HG03159 (cell line): ENCODE data around the gene TEN1.
"Not testable (repeated sequence)": the region's sequence is repeated elsewhere in the genome, so short reads cannot be mapped to it uniquely, and the experiment has no call there.

Source experiments
- ATAC-seq: cut with Tn5 transposase; IDR thresholded peaks from one replicate; pipeline ENCODE4 v1.9.1; 2021; ENCODE audit warnings: mild to moderate bottlenecking, moderate library complexity; ENCODE audit not compliant: unreplicated experiment

The TEN1 gene

DNA sequence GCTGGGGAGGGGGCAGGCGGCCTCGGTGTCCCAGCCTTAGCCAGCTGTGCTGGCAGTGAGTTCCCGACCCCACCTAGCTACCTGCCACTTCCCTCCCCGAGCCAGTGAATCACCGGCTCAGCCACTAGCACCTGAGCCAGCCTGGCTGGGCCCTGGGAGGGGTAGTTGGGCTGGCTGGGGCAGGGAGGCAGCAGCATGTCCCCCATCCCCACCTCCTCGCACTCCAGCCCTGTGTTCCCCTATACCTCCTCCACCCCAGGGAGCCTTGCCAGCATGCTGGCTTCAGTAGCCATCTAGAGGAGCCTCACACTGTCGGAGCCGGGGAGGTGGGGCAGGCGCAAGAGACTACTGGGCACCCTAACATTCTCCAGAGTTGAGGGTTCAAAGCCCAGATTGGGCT lies 45.3 kb downstream of the TEN1 start:
- ATAC-seq, result no peak

DNA sequence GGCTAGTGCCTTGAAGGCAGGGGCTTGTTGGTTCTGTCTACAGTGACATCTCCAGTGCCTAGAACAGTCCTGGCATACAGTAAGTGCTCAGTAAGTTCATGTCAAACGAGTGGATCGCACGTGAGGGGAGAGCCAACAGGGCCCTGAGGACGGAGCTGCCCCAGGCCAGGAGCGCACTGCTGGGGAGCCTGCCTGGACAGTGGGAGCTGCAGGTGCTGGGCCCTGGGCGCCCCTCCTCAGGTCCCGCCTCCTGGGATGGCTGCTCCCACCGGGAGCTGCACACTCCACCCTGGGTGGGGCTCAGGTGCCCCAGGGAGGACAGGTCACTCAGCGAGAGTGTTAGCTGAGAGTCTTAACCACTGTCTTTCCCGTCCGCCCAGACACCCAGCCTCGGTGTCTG lies 46.3 kb downstream of the TEN1 start:
- ATAC-seq, result no peak

DNA sequence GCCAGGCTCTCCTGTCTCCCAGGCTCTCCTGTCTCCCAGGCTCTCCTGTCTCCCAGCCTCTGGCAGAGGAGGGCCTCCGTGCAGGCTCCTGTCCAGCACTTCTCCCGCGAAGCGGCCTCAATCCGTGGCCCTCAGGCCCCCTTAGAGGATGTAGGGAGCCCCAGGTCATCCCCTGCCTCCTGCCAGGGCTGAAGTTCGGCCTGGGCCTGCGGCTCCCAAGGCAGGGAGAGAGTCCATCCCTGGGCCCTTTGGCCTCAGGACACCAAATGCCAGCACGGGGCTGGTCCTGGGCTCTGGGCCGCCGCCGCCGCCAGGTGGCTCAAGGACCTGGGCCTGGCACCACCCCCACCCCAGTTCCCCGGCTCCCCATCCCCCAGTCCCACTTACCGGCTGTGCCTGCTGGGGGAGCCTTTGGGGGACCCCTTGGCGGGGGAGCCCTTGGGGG lies 47.7 kb downstream of the TEN1 start:
- no peak for ATAC-seq

DNA sequence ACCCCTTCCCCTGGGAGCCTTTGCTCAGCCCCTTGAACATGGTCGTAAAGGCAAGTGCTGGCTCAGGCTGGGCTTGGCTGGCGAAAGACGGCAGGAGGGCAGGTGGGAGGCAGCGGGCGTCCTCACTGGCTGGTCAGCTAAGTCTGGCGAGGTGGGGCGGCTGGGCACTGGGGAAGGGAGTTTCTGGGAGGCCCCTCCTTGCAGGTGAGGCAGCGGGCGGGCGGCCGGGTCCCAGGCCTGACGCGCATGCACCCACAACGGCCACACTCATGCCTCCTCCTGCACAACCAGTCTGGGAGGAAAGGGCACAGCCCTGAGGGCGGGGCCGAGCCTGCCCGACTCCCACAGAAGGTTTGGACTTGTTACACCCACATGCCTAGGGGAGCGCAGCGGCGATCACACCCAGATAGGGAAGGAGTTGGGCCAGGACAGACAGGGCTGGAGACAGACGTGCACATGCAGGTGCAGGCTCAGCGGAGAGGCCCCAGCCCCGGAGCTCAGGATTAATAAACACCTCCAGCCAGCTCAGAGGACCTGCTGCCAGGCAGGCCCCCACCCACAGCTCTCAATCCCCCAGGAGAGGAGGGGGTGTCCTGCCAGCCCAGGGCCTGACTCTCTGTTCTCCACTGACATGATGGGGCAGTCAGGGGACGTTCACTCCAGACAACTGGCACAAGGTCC lies 48.3 kb downstream of the TEN1 start, which contains the start of gene EVPL:
TSS of gene EVPL (minus strand) at position 148 of the 681 bp plus-strand sequence. CDS start at position 40, 108 bp downstream.
- ATAC-seq, result no peak

DNA sequence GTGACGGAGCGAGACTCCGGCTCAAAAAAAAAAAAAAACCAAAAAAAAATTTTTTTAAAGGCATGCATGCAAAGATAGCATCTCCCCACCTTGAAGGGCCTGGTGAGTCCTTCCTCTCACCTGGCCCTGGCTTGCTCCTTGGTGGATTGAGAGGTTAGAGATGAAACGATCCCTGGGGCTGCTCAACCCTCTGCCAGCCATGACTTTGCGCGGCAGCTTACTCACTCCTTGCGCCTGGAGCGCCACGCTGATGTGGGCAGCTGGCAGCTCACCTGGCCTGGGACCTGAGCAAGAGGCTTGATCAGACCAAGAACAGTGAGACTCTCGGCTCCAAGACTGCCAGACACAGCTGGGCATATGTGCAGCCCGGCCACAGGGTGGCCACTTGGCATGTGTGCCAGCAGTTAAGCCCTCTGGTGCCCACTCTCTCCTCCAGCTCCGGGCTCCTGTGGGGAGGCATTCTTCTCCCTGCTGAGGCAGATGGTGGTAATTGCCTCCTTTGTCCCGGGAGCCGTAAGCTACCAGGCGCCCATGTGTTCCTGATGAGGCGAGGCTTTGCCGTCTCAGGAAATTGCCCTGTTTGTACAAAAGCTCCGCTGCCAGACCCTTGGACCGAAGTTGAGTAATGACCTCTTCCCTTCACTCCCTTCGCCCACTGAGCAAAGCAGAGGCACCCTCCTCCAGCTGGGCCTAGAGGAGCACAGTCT lies 53.2 kb downstream of the TEN1 start:
- no peak for ATAC-seq

DNA sequence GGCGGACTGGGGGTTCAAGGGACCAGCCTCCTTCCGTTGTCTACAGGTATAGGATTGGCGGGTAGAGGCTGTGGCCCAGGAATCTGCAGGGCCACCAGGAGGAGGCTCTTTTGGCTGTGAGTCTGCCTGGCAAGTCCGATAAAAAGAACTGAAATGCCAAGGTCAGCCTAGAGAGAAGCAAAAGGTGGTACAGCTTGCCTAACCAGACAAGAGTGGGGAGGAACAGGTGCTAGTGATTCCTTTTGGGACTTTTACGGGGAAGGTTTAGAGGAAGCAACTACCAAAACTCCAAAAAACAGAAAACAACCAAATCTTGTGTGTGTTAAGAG lies 53.7 kb downstream of the TEN1 start:
- no peak for ATAC-seq

DNA sequence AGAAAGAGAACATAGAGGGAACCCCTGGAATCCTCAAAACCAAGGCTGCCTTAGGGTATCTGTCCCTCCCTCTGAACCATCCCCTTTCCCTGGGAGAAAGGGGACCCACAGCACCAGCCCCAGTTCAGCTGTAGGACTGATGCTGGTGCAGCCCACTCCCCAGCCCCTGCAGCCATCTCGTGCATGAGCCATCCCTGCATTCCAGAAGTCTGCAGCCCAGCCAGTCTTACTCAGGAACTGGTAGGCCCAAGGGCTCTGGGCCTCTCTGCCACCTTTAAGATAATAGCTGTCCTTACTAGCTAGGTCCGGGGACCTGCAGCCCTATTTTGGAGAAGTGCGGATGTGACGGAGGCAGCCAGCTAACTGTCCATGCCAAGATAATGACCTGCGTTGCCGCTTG lies 54.1 kb downstream of the TEN1 start:
- no peak for ATAC-seq

DNA sequence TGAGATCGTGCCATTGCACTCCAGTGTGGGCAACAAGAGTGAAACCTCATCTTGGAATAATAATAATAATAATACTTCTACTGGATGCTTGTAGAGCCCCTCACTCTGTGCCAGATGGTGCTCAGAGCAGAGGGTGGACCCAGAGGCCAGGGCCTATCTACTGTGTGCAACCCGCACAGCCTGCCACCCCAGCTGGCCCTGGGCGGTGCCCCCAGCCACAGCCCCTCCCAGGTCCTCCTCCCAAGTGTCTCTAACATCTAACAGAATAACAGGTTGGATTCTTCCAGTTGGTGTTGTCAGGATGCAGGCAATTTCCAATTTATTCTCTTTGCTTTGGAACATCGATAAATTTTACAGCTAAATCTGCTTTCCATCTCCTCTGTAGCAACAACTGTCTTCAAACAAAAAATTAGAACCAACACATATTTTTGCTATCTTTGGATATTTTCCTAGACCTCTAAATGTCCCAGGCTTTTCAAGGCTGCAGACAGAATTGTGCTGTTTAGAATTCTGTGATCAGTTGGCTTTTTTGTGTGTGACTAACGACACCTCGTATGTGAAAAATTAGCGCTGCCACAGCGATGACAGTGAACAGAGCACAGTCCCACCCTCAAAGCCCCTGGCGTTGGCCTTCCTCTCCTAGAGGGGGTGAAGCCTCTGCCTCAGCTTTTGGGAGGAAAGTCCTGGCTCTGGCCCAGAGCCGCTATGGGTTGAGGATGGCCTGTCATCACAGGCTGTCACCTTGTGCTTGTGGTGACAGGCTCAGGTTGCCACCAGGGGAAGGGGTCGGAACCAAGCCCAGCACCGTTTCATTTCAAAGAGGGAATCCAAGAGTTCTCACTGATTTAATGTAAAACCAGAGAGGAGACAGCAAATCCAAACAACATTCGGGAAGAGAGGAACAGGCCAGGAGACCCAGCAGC lies 55.6 kb downstream of the TEN1 start:
- no peak for ATAC-seq

DNA sequence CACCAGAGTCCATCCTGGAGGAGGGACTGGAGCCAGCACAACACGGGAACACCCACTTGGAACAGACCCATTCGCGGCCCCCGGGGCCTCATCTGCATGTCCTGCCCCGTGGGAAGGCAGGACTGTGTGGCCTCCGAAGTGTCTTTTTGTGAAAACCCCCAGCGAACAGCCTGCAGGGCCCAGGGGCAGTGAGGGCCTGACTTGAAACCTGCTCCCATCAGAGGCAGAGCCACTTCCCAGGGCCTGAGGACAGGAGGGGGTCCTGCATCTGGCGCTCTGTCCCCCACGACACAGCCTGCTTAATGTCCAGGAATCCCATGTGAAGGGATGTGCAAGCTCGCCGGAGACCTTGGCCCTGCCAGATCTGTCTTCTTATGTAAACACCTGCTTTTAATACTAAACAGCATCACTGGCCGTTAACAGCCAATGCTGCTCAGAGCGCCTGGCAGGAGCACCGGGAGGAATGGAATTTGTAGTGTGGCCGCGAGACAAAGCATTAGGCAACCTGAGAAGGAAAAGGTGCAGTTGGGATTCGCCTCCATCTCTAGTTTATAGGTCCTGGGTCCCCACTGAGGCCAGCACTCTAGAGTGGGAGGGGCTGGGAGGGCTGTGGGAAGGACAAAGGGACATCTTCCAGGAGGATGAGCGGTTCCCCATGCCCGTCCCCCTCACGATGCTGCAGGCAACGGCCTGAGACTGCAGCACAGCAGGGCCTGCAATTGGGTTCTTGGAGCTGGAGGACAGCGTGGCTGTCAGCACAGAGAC lies 57.6 kb downstream of the TEN1 start:
- no peak for ATAC-seq

DNA sequence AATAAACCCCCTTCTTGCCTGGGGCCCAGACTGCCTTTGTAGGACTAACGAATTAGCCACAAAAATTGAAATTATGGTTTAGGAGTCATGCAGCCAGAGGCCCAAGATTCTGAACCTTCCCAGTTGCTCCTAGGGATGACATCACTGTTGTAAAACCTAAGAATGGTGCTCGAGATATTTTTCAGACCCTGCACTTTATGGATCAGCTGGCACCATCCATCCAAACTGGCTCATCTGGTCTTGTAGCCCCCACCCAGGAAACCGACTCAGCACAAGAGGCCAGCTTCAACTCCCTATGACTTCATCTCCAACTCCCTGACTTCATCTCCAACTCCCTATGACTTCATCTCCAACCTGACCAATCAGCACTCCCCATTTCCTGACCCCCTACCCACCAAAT lies 59.0 kb downstream of the TEN1 start:
- ATAC-seq, result no peak

DNA sequence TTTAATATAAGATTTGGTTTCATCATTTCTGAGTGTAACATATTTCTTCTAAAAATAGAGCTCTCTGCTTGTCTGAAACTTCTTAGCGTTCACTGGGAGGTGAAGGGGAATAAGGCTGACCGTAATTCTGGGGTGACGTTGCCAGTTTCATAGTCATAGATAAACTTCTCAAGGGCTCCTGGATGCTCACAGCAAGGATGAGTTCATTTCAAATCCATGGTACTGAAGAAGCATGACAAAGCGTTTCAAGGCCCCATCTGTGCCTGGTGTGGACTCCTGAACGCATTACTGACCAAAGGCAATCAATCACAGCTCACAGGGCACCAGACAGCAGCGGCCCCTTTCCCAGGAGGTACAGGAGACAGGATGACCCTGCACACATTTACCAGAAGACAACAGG lies 60.1 kb downstream of the TEN1 start:
- no peak for ATAC-seq

DNA sequence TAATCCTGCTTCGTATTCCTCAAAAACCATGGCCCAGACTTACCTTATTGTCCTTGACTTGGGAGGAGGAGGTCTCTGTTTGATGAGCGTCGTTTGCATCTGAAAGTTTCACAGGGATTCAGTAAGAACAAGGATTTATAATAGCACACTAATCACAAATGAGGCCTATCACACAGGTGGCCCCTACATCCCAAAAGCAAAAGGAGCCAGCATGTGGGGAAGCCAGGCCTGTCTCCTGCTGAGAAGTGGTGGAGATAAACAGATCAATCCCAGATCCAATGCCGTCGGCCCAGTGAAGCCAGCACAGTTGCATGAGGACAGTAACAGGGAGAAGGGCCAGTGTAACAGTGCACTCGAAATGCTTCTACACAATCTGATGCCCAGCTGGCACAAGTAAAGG lies 61.3 kb downstream of the TEN1 start:
- ATAC-seq, result no peak

DNA sequence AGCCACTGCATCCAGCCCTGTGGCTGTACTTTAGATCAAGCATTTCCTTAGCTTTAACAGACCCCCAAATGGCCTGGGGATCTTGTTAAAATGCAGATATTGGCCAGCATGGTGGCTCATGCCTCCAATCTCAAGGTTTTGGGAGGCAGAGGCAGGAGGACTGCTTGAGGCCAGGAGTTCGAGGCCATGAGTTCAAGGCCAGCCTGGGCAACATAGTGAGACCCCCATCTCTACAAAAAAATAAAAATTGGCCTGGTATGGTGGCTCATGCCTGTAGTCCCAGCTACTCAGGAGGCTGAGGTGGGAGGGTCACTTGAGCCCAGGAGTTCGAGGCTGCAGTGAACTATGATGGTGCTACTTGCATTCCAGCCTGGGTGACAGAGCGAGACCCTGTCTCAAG lies 63.8 kb downstream of the TEN1 start:
- not testable (repeated sequence) for ATAC-seq

DNA sequence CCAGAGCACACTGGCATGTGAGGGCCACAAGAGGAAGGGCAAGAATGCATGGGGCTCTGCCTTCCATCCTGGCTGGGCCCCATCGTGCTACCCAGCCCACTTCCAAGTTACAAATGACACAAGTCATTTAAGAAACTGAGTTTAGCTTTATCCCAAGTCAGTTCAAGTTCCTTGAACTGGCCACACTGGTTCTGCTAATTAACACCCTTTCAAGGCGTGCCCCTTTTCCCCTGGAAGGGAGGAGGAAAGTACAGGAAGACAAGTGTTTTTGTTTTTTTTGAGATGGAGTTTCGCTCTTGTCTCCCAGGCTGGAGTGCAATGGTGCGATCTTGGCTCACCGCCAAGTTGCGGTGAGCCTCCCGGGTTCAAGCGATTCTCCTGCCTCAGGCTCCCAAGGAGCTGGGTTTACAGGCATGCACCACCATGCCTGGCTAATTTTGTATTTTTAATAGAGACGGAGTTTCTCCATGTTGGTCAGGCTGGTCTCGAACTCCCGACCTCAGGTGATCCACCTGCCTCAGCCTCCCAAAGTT lies 65.5 kb downstream of the TEN1 start:
- not testable (repeated sequence) for ATAC-seq

DNA sequence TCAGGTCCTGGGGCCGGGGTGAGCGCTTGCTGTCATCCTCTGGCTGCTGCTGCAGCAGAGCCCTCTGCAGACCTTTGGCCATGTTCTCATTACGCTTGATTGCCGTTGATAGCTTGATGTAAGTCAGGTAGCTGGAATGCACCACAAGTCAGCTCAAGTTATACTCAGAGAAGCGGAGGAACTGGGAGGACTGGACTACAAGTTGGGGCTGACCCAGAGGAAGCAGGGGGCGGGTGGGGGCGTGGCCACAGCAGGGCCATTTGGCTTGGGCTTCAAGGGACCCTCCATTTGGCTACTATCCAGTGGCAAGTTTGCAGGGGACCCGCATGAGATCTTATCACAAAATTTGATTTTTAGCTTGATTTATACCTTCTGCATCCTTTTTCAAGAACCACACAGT lies 67.0 kb downstream of the TEN1 start:
- ATAC-seq, result no peak

DNA sequence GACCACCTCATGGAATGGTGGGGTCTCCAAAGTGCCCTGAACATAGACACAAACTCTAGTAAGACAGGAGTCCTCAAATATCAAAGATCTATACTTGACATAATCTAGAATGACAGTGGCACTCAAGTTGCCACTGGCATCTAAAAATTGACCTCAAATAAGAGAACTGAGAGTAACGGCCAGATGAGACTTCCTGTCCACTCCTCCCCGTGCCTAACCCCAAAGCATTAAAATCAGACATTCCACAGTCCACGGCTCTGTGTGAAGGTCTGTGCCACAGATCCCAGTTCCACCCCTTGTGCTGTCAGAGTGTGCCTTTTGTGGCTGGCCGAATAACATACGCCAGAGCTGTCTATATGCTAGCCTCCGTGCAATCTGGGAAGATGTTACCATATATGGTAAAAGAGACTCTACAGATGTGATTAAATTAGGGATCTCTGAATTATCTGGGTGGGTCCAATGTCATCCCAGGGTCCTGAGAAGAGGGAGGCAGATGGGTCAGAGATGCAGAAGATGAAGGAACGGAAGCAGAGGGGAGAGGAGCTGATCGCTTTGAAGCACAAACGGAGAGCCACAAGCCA lies 69.1 kb downstream of the TEN1 start:
- no peak for ATAC-seq

DNA sequence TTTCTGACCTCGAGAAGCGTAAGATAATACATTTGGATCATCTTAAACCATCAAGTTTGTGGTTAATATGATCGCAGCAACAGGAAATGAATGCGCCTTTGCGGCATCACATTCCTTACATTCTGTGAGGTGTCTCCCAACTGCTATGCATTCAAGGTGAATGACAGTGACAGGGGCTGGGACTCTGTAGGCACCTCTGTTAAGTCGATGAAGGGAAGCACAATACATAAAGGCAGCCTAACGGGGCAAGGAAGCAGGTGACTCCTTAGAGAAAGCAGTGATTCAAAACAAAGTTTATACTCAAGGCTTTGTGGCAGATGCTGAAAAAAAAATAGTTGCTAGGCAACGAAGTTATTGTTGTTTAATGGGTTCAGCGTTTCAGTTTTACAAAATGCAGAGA lies 69.7 kb downstream of the TEN1 start:
- ATAC-seq, result no peak

DNA sequence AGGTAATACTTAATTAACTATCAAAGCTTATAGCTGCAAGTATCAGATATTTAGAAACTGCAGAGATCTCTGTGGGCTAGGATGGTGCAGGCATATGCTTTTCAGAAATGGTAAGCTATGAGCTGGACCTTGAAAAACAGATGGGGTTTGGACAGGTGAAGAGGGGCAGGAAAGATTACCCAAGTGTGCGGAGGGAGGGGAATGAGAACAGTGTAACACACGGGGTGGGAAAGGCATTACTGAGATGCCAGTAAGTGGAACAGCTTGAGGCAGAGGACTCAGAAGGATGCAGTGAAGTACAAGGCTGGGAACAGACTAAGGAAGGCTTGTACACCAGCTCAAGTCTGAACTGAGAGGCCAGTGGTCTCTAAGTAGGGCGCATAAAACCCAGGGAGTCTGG lies 70.2 kb downstream of the TEN1 start:
- ATAC-seq, result no peak

DNA sequence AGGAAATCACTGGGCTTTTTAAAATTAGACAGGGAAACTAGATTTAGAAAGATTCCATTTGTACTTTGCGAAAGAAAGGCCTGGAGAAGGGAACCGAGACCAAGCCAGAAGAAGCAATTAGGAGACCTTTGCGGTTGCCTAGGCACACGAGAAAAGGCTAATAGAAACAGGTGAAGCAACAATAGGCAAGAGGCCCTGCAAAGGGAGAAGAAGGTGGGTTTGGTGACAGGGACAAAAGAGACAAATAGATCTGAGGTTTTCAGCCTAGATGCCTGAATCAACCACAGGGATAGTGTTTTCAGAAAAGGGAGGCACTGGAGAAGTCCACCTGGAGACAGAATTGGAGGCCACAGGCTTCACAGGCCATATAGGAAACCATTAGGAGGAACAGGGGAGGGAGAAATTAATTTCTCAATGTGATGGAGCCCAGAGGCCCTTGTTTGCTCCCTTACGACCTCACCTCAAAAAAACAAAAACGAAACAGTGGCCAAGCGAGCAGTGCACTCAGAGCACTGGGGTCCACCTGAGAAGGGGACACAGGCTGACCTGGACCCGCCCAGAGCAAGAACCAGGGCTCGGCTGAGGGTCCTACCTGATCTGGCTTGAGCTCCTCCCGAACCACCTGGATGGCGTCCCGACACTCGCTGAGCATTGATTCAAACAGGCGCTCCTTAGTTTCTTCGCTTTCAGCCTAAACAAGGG lies 70.9 kb downstream of the TEN1 start:
- no peak for ATAC-seq
